ENCODE results near the gene SLAMF8.

The SLAMF8 gene

DNA sequence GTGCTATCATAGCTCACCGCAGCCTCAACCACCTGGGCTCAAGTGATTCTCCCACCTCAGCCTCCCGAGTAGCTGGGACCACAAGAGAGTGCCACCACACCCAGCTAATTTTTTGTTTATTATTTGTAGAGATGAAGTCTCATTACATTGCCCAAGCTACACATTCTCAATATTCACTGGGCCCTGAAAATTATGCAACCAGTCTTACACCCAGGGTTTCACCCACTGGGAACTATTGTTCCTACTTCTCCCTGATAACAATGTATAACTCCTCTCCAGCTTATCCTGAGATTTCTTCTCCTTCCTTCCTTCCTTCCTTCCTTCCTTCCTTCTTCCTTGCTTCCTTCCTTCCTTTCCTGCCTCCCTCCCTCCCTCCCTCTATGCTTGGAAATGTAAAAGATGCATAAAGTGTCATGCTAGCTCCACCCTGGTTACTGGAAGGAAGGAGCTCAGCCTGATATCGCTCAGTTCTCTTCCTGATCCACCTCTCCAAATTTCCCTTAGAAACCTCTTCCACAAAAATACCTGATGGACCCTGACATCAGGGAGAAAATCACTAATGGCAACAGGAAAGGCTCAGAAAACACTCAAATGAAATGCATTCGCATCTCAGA is 47.0 kb downstream of the SLAMF8 start:
- no peak for DNase-seq

DNA sequence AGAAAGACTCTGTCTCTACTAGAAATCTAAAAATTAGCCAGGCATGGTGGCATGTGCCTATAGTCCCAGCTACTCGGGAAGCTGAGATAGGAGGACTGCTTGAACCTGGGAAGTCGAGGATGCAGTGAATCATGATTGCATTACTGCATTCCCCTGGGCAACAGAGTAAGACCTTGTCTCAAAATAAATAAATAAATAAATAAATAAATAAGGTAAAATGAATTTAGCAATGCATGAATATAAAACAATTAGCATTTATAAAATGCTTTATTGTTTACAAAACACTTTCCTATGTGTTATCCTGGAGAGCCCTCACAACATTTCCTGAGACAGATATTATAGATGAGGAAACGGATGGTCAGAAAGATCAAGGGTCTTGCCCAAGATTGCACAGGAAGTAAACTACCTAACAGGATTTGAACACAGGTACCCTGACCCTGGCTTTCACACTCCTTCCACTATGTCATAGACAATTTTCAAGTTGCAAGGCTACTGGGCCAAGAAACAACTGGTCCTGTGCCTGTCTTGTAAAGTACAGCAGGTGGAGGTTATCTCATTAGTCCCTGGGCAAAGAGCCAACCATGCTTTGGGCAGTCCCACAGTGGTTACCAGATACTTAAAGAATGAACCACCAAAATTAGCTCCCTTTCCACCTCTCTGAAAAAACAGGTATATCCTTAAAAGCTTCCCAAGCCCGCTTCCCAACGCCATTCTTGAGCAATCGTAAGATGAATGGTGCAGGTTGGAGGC is 51.2 kb downstream of the SLAMF8 start:
- no peak for DNase-seq

DNA sequence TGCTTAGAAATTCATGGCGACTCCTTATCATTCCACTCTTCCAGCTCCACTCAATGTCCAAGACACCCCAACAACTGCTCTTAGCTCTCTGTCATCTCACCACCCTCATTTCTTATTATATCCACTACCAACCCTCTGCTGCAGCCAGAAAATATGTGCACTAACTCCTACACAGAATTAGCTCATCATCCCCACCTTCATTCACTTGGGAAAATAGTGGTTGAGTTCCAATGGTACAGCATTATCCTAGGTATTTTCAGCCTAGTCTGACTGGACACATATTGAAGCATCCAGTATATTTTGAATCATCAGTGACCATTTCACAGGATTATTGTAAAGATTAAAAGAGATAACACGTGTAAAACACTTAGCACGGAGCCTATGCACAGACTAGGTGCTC is 52.5 kb downstream of the SLAMF8 start:
- no peak for DNase-seq

DNA sequence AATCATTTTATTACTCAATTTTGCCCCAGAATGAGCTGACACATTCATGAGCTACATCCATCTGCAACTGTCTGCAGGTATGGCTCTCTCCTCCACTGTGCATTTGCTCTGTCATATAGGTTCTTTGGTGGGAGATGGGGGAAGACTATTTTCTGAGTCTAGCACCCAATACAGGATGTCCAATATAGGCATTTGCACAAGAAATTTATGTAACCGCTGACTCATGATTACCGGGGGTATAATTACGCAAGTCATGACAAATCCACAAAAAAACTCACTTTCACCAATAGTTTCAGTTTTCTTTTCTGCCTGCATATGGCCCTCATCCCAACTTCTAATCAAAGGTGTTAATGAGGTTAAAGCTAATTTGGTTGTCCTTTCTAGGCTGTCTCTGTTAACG is 53.3 kb downstream of the SLAMF8 start:
- no peak for DNase-seq

DNA sequence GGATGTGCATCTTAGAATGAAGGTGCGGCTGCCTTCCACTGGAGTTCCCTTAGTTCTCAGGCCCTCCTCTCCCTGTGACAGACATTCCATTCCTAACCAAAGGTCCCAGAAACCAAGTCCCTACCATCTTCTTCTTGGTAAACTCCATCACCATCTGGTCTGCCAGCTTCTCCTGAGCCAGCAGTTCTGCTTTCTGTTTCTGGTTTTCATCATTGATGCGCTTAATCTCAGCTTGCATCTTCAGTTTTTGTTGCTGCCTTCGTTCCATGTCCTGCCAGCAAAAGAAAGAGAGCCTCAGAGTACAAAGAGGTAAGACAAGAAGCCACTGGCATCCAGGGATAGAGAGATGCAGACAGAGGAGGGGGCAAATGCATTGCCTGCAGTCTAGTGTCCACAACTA is 53.8 kb downstream of the SLAMF8 start:
- DNase-seq = no peak

DNA sequence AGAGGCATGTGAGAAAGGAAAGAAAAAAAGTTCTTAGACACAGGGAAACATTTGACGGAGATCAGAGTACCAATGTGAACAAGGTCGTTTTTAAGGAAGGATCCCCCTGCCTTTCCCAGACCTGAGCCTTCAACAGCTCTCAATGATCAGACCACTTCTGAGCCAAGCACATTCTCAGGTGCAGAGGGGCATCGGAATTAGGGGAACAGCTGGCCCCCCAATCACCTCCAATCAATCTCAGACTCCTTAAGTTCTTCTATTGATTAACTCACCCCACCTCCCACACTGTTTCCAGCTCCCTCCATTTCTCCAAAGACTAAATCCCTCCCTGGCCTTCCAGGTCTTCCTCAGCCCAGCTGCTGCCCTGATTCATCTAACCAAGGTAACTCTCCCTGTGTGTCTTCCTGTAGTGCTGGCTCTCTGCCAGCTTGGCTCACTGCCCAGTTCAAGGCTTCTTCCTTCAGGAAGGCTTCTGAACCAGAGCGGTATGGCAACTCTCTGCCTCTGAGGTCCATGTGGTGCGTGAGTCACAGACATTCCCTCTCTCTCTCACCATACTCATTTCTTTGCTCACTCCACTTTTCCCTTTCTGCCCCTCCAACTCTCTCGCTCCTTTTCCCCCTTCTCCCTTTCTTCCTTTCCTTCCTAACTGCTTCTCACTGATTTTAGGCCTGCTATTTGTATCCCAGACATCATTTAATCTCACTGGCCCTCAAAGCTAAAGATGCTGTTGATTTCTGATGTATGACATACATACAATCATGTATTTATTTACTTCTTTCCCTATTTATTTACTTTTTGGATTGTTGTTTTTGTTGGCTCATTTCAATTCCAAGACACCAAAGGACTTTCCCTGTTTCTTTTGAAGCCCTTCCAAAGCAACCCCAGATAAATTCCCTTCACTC is 55.2 kb downstream of the SLAMF8 start:
- DNase-seq = no peak

DNA sequence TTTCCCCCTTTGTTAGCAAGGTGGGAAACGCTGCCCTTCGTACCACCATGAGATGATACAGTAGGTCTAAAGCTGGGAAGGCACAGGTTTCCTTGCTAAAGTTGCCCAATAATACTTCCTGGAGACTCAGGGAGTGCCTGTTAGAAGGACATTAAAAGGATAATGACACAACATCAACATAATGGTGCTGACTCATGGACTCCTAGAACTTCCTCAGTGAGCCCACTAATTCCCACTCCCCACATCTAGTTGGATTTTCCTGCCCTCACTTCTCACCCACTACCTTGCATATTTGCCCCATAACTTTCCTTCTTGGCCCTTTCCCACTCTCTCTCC is 55.8 kb downstream of the SLAMF8 start:
- DNase-seq = no peak

DNA sequence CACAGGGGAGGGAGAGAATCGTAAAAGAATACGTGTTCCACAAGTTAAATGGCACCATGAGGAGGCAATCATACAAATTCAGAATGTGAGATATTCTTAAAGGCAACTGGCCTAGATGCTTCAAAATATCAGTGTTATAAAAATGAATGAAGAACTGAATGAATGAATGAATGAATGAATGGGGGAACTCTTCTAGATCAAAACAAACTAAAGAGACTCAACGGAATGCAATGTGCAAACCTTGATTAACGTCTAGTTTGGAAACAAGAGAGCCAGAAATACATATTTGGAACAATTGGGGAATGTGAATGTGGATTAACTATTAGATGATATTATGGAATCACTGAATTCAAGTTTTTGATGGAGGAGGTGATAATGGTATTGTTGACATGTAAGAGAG is 56.5 kb downstream of the SLAMF8 start:
- DNase-seq = no peak

DNA sequence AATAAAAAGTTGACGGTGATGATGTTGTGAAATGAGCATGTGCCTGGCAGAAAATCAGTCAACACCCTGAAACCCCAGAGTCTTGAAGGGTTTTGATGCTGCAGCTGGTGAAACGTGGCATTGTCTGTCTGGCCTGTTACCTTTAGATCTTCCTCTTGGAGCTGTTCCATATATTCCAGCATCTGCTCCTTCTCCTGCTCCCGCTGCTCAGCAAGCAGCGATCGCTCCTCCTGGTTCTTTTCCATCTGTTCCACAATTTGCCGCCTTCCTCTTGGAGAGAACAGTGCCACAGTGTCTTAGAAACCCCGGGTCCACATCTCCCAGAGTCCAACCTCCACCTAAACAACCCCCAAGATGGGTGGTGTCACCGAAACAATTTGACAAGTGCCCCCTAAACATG is 57.6 kb downstream of the SLAMF8 start:
- no peak for DNase-seq

All from GOT3 (cell line).